ENCODE measurements around the gene ZNF775. TPM values are rescaled to one million over a fixed set of nuclear protein-coding genes. Genes with fewer than 3 reads are reported as not detected.

The ZNF775 gene
- total and polyA plus RNA-seq, 2 of the 13 experiments (the other 11 are each of a cell fraction or from before 2014, with no cell fraction given): 3.1 to 3.2 TPM

- Histone ChIP-seq H3K79me2 (ENCODE audit: insufficient read depth, low read length) (no peaks in the 10 kb centered on the region), H3K4me1 (ENCODE audit: insufficient read depth, low read length) (peaks cover 38% of the 10 kb centered on the region), H3K9me3 (ENCODE audit: low read length) (no peaks in the 10 kb centered on the region), H3K9ac (ENCODE audit: insufficient read depth, low read depth, low read length) (no peak overlapping the region), H3K27me3 (ENCODE audit: control insufficient read depth in 1 of 2, insufficient read depth in 2 of 2, low read length in 2 of 2) (no peaks in the 10 kb centered on the region), H3K27ac (ENCODE audit: extremely low read length, insufficient read depth, low read length) (no peak overlapping the region), H4K20me1 (ENCODE audit: insufficient read depth, low read length) (no peaks in the 10 kb centered on the region), H3K4me3 (replicated peaks in 1 of 3; ENCODE audit: insufficient read depth in 1 of 3, low read depth in 2 of 3, low read length in 3 of 3) (no peak overlapping the region), H2AFZ (ENCODE audit: low read length) (no peak overlapping the region), H3K36me3 (replicated peaks in 1 of 2; ENCODE audit: control insufficient read depth in 1 of 2, insufficient read depth in 2 of 2, low read length in 2 of 2) (no peaks in the 10 kb centered on the region), H3K4me2 (ENCODE audit: low read depth, low read length) (peak overlapping the region; percentile 29; the same call in 1 of the 2 replicates)
- in situ Hi-C loops (cut with HindIII; ENCODE audit: extremely low pct_ligation_motif_present, low pct_unique_long_range_greater_than_20kb): no loop called here
- ATAC-seq (peak; percentile 43), DNase-seq (ENCODE audit: low spot score) (no peak), FAIRE-seq (no peak)
- intact Hi-C loops (cut with micrococcal nuclease; ENCODE audit: unreplicated experiment): no loop called here
- ChIA-PET CTCF (ENCODE audit: low intra/inter-chr PET ratio, low total read pairs) (no interaction called here), POLR2A (interaction anchor here (0.9 to 2.0 kb wide), 3 partner anchors 16 to 39 kb away, joined by 3 to 7 read pairs (median 4); partner anchors contain the start of genes ACTR3C and LRRC61)
- TF ChIP-seq ZC3H4 (CRISPR knock-in tag; IDR thresholded peaks at IDR 0.05; ENCODE audit: borderline replicate concordance) (no peak), ZSCAN25 (CRISPR knock-in tag; IDR thresholded peaks at IDR 0.05) (peak; percentile 74; the same call in 1 of the 2 replicates)
- 52% methylated on average over 18 of the region's 18 CpGs for WGBS (ENCODE audit: low lambda C conversion rate)
- no TSS peak for BruUV-seq (replicated peaks)
Observed at GRCh38 chr7:150361807-150362621, 17.1 kb upstream of the ZNF775 start.

DNA sequence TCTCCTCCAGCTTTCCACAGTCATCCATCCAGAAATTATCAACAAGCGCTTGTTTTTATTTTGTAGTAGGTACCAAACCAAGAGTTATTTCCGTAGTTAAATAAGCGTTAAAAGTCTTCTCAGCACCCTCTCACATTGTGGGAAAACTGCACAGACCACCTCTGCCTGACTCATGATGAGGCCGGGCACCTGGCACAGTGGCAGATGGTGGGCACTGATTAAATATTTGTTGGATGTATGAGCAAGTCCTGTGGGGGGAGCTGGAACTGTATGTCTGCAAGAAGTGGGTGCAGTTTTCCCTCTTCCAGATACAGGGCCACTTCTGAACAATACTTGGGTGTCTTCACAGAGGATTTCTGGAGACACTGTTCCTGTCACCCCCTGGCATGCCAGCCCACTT is 15.8 kb upstream of the ZNF775 start:
- DNase-seq (ENCODE audit: low spot score) (no peak), FAIRE-seq (no peak), ATAC-seq (no peak)
- Histone ChIP-seq H3K9ac (ENCODE audit: insufficient read depth, low read depth, low read length) (no peak overlapping the region), H3K4me3 (replicated peaks in 1 of 3; ENCODE audit: insufficient read depth in 1 of 3, low read depth in 2 of 3, low read length in 3 of 3) (no peak overlapping the region), H2AFZ (ENCODE audit: low read length) (no peak overlapping the region), H4K20me1 (ENCODE audit: insufficient read depth, low read length) (no peaks in the 10 kb centered on the region), H3K79me2 (ENCODE audit: insufficient read depth, low read length) (no peaks in the 10 kb centered on the region), H3K4me1 (ENCODE audit: insufficient read depth, low read length) (peaks cover 36% of the 10 kb centered on the region), H3K4me2 (ENCODE audit: low read depth, low read length) (no peak overlapping the region), H3K36me3 (replicated peaks in 1 of 2; ENCODE audit: control insufficient read depth in 1 of 2, insufficient read depth in 2 of 2, low read length in 2 of 2) (no peaks in the 10 kb centered on the region), H3K27ac (ENCODE audit: extremely low read length, insufficient read depth, low read length) (no peak overlapping the region), H3K9me3 (ENCODE audit: low read length) (no peaks in the 10 kb centered on the region), H3K27me3 (ENCODE audit: control insufficient read depth in 1 of 2, insufficient read depth in 2 of 2, low read length in 2 of 2) (no peaks in the 10 kb centered on the region)
- no TSS peak for BruUV-seq (replicated peaks)
- no peak for TF ChIP-seq PBX2 (CRISPR knock-in tag; IDR thresholded peaks at IDR 0.05)
- POLR2A ChIA-PET: interaction anchor here (0.7 to 1.0 kb wide), 2 partner anchors 20 to 23 kb away, joined by 3 read pairs; no protein-coding TSS in a partner anchor
- CTCF ChIA-PET (ENCODE audit: low intra/inter-chr PET ratio, low total read pairs): no interaction called here
- intact Hi-C loops (cut with micrococcal nuclease; ENCODE audit: unreplicated experiment) (no loop called here), in situ Hi-C loops (cut with HindIII; ENCODE audit: extremely low pct_ligation_motif_present, low pct_unique_long_range_greater_than_20kb) (no loop called here)
- 85% methylated on average over 4 of the region's 4 CpGs for WGBS (ENCODE audit: low lambda C conversion rate)
